CD1c-positive myeloid dendritic cell (primary cell): Measurements from ENCODE around the gene CACNA2D3.

Experiments
- DNase-seq: peaks from one replicate; pipeline ENCODE4 v3.0.0-alpha.2; 2016; ENCODE audit errors: extremely low spot score

The CACNA2D3 gene

DNA sequence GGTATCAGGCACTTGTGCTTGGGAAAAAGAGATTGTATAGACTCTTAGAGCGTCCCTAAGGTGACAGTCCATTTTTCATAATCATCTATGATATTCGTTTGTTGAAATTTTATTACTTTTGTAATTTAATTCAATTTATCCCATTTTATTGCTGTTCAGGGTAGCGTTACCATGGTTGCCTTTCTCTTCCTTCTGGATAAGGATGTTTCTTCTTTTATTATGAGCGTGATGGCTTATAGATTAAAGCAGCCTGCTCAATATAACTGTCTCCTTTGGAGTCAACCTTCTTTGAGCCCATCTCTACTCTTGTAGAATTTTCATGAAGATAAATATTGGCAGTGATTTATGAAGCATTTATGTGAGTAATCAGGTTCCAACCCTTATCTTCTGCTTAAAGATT is 623.5 kb downstream of the CACNA2D3 start:
- DNase-seq, result no peak

DNA sequence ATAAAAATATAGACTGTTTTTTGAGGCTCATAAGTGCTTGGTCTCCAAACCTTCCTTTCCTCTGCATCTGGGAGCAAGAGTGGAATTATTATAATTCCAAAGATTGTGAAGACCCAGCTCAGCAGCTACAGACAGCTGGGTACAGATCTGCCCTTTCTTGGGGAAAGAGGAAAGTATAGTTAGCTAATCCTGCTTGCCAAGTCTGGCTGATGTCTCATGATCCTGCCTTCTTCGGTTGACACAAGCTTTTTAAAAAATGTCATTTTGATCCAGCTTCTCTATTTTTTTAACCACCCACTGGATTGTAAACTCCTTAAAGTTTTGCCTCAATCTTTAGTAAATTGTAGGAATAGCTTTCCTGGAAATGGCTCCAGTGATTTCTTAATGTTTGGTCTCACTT is 624.4 kb downstream of the CACNA2D3 start:
- DNase-seq, result no peak

DNA sequence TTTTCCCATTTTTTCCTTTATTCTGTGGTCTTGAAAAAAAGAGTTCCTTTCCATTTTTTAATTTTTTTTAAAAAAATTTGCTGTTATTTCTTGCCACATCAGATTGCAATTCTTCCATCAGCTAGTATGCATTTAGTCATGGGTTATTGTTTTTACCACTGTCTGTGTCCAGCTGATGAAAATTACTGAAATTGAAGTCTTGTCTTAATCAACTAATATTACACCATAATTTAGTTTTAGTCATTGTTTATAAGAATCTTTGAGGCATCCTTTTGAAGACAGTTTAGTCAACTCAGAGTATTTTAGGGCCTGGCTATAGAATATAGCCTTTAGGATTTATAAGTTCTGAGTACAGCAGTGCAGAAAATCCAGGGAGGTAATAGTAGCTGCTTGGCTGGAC is 633.4 kb downstream of the CACNA2D3 start:
- no peak for DNase-seq

DNA sequence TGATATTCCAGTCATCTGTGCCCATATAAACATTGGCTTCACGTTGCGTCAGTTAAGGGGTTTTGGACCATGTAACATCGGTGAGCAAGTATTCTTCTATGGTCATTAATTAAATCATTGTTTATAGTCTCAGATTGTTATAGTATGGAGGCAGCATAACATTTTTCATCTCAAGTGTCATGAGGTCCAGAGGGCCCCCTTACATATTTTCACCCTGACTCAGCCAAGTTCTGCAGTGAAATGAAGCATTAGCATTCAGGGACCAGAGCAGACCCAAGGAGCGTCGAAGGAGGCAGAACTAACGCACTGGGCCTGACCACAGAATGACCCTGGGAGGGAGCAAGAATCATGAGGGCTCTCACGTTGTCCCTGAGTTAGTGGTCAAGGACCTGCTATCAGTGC is 634.0 kb downstream of the CACNA2D3 start:
- DNase-seq, result no peak

DNA sequence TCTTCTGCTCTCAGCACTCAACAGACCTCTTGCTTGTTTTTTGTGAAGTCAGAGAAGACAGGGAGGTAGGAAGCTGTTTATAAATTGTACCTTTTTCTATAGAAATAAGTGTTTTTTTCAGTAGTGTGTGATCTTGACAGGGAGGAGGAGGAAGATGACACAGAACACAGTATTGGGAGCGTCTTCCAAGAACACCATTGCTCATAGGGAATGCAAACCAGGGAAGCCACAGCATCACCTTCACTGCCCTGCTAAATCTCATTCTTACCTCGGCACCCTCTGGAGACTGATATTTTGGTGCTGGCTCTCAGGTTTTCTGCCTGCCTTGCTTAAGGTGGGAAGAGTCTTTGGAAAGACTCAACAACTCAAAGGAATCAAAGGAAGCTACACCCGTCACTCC is 636.1 kb downstream of the CACNA2D3 start:
- DNase-seq, result no peak

DNA sequence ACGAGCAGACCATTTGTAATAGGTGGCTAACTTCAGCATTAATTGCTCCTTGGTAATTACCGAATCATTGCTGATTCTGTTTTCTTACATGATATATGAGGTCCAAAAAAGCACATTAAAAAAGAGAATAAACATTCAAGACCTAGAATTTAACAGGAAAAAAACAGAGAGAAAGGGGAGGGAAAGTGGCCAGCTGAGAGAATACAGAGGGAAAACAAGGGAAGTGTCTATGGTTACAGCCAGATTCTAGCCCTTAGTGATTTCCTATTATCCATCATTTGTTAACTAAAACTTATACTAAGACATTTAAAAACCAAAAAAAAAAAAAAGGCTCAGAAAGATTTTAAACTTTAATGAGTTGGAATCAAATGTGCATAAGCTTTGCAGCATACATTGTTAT is 636.8 kb downstream of the CACNA2D3 start:
- DNase-seq, result no peak

DNA sequence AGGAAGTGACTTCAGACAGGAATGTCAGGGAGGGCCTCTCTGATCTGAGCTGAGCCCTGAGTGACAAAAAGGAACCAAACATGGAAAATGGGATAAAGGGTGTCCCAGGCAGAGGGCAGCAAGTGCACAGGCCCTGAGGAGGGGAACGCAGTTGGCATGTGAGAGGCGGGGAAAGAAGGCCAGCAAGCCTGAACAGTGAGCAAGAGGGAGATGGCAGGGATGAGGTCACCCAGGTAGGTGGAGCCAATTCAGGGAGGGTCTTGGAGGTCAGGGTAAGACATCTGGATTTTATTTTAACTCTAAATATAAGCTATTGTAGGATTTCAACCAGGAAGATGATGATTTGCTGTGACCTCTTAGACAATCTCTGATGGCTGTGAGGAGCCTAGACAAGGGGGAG is 637.8 kb downstream of the CACNA2D3 start:
- no peak for DNase-seq

DNA sequence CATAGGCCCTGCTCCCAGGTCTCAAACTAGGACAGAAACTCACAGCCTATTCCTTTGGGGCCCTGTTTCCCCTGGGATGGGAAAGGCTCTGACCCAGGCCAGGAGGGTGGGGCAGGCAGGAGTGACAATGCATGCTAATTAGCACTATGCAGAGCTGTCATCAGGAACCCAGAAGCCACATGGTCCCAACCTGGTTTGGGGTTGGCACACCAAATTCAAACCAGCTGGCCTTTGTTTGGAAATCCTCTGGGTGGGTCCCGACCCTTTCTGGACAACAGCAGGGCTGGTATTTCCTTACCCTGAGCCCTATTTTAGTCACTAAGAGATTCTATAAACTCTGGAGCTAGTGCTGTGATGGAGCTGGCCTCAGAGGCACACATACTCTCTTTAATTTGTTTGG is 639.3 kb downstream of the CACNA2D3 start:
- DNase-seq, result no peak

DNA sequence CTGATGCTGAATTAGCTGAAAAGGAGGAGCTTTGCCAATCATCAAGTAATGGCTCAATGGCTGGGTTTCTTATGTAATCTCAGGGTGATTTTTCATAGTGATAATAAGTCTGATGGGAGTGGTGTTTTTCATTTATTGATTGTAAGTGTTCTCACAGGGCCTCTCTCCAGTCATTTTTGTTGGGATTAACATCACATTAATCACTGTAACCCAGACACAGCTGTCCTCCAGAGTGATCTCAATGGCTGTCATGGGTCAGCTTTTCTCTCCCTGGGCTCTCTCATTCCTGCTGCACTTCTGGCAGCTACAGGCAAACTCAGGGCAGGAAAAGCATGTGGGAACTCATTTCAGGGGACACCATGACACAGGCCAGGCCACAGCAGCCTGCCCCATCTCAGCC is 642.6 kb downstream of the CACNA2D3 start:
- DNase-seq, result no peak

DNA sequence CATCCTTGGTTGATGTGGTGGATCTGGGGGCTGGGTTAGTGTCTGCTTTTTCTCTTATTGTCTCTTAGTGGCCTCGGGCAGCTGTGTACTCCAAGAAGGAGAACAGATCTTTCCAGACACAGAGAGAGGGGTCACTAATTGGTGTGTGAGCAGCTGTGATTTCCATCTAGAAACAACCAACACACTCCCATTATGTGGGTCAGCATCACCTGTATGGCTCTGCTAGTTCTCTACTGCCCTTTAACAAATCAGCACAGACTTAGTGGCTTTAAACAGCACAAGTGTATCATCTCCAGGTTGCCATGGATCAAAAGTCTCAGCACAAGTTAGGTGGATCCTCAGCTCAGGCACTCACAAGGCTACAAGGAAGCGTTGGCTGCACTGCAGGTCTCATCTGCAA is 648.7 kb downstream of the CACNA2D3 start:
- DNase-seq, result no peak

DNA sequence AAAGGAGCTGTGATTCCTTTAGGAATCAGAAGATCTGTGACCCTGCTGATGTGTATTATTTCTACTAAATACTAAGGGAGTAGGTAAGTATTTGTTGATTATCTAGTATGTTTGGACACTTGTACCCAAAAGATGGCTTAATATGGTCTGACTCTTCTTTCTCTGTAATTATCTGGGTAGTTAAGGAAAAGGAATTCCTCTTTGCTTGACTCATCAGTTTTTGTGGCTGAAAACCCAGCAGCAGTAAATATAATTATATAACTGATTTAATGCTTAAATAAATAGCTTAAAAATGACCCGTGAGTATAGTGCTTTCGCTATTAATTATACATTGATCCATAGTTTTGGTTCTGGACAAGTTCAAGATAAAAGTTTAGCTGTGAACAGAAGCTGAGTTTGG is 649.7 kb downstream of the CACNA2D3 start:
- no peak for DNase-seq

DNA sequence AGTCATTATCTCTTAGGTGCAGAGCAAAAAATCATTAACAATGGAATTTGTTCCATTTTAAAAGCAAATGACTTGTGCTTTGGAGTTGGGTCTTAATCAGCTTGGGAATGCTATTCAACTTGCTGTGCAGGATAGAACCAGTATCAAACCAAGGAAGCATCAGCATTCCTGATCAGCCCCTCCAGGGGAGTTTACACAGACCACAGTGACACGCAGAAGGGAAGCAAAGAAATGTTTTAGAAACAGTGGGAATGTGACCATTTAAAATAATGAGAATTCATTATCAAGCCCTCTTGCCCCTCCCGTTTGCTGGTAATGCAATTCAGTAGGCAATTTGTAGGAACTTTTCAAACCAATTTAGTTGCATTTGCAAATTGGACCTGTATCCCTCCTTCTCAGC is 650.4 kb downstream of the CACNA2D3 start:
- no peak for DNase-seq

DNA sequence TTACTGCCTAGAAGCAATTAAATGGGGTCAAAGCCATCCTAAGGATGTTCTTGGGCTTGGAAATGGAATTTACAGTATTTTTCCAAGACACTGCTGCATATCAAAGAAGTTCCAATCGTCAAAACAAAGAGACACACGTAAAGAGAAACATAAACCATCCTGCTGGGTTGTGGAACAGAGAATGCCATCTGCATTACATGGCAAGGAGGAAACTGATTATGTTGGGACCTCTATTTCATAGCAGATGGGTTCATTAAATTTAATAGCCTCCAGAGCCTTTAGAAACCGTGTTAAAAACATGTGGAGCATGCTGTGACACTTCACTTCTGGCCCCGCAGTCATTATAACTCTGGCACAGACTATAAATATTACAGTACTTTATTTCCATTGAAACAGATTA is 650.9 kb downstream of the CACNA2D3 start:
- DNase-seq, result no peak

DNA sequence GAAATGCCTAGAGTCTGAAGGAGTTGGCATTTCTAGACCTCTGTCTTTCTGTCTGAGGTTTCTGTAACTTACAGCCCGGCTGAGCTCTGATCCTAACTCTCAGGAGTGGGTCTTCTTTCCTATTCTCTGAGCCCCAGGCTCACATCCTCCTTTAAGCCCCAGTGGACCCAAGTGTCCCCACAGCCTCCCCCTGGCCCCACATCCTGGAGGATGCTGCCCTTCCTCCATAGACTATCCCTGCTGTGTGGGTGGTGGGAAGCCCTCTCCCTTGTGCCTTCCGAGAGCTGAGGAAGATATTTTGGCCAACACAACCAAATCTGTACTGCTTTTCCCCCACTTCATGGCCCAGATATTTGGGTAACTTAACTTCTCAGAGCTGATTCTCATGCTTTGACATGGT is 654.2 kb downstream of the CACNA2D3 start:
- DNase-seq, result no peak

DNA sequence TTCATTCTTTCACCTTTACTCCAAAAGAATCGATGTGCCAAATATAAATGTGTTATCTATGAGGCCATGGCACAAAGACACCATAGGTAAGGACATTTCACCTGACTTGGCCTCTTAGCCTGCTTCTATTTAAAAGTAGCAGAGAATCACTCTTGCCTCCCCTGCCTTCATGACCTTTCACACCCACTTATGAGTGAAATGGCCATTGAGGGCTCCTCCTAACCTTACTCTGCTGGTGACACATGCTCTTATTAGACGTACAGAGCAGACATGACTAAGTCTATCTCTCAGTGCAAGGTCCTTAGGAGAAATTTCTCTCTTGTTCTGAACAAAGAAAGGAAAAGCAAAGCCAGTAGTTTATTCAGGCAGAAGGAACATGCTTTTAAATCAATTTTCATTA is 654.8 kb downstream of the CACNA2D3 start:
- no peak for DNase-seq

DNA sequence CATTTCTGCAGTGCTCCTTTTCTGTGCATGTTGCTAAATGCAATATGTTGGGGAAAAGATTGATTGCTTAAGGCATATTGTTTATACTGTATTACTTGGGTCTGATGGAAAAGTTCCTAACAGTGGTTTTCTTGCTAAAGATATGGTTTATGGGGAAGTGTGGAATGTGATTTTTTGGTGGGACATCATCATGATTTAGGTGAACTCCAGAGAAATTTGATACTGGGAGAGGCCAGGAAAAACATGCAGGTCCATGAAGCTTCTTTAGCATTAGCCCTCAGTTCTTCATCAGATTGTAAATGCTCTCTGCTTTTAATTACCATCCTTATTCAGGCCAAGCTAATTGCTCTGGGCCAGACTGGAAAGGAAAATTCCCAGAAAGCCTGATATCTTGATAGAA is 658.0 kb downstream of the CACNA2D3 start:
- DNase-seq, result no peak

DNA sequence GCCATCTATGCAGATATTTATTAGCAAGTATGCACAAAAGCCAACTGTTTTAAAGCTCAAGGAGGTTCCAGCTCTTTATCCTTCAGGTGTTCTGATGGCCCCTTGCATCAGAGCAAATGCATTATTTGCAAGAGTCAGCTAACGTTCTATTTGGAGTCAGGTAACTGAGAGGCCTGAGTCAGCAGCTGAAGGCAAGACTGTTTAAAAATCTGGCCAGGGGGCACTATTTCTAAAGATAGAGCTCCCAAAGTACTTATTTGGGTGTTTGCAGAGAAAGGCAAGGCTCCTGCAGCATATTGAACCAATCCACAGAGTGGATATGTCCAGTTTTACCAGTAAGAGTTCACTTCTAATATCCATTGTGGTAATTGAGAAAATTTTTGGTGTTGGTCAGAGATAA is 659.4 kb downstream of the CACNA2D3 start:
- DNase-seq, result no peak

DNA sequence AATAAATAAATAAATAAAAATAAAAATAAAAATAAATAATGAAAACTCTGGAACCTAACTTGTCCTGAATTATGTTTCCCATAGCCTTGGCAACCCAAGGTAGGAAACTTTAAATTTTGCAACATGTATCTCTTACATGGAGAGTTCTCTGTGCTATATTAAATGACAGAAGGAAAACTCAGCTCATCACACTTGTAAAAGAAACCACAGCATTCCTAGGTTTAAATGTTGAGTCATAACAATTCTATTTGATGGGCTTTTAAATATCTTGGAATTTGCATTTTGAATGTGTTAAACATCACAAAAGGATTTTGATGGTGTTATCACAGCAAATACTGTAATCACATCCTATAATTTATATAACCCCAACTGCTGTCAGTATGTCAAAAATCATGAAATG is 661.3 kb downstream of the CACNA2D3 start:
- DNase-seq, result no peak

DNA sequence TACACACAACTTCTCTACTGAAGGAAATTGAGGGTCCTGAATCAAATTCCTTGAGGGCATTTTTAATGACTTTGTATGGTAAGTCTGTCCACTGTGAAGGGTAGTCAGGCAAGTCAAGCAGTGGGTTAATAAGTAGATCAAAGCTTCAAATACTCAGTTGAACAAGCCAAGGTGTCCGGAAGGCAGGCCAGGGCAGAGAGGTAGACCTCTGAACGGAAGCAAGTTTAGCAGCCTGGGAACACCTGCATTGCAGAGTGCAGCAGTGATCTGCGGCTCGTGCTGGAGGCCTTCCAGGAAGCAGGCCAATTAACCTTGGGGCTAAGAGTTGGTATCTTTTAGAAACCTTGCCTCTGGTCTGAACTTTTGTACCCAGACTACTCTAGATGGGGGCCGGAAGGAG is 661.7 kb downstream of the CACNA2D3 start:
- no peak for DNase-seq

DNA sequence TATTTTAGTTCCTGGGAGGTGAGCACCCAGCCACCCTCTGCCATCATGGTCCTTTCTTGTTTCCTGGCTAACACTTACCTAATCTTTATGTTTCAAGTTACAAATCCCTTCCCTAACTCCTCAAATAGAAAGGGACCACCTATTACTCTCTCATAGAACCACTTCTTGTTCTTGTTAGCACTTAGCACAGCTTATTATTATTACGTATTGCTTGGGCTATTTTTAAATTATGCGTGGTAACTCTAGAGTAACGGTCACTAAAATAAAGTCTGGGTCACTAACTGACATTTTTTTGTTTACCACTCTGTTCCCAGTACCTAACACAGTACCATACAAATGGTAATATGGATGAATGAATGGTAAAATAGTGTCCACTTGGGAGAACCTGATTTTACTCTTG is 663.6 kb downstream of the CACNA2D3 start:
- DNase-seq, result no peak

DNA sequence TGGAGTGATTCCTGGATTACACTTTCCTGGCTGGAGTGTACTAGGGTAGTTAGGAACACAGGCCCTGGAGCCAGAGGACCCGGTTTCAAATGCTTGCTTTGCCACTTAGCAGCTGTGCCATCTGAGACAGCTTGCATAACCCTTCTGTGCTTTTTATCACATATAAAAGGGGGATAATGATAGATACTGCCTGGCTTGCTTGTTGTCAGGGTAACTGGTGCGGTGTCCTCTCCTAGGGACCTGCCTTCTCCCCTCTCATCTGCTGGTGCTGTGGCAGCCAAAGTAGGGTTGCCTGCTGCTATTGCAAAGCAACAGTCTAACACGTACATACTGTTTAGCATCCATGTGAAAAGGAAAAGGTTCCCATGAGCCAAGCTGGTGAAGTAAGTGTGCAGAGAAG is 667.7 kb downstream of the CACNA2D3 start:
- no peak for DNase-seq

DNA sequence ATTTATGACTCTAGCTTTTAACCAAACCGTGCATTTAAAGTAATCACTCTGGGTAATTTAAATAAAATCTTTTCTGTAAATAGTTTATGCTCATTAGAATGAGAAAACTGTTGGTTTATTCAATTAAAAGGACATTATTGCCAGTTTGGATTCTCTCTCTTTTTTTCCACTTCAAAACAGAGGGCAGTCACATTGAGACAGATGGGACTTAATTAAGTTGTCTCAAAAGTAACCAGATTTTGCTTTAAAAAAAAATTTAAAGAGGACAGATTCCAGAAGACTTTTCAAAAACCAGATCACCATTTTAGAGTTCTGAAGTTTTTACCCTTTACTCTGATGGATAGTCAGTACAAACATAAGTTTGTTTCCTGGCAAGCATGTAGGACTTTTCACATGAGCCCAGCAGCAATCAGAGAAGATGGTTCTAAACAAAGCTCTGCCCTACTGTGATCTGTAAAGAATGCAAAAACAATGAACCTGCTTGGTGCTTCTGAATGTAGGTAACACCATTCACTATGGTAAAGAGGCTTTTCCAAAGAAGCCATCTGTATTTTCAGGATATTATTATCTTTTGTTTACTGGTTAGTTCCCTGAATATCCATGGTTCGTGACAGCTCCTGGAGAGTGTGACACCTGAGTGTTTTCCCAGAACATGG is 669.3 kb downstream of the CACNA2D3 start:
- DNase-seq, result no peak

DNA sequence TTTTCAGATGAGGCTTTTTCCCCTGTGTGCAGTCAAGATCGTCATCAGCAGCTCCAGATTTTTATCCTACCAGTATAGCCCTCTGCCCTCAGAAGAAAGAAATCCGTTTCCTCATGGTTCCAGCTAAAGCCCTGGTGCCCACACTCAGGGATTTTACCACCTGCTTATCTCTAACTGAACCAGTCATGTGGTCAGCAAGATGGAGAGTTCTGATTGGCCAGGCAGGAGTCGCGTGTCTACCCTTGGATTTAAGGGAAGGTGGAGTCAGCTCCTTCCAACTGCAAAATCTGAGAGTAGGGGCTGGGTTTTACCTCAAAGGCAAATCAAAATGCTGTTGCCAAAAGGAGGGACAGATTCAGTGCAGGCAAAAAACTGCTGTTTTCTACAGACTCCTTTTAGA is 670.2 kb downstream of the CACNA2D3 start:
- no peak for DNase-seq

DNA sequence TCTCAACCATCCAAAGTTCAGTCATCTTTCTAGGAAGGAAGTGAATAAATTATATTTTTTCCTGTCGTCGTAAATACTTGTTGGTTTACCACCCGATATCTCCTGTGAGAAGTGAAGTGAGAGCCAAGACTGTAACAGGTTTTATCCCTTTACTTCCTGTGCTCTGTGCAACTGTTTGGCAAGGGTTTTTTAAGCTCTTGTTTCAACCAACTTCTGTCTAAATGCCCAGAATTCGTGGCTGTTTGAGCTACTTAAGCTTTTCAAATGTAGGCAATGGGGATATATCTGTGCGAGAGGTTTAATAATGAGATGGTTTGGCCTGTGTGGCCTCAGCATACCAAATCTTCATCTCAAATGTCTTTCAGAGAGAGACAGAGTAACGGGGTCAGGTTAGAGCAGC is 670.8 kb downstream of the CACNA2D3 start:
- DNase-seq, result no peak

DNA sequence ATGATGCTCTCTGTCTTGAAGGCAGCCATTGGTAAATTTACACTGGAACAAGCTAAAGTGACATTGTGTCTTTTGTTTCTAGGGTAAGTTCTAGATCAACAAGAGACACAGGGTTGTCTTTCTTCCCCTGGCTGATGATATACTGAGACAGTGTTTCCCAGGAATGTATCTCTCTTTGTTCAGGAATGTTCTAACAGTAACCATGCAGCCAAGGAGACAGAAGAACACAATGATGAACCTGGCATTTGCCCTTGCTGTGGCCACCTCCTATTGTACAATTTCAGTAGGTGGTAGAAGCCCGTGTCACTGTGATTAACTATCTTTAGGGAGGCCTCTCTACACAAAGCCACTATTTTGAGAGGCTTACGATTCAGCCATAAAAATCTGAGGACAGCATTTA is 674.8 kb downstream of the CACNA2D3 start:
- no peak for DNase-seq
